GM12873 (cell line): Measurements from ENCODE around the gene RBBP5.

Experiments used
- TF ChIP-seq, protein P1 (sequence below): IDR thresholded peaks from 2 replicates; pipeline ENCODE4 v1.5.1; 2012; ENCODE audit warnings: low read depth, mild to moderate bottlenecking, moderate library complexity, low read length, control low read depth; ENCODE audit not compliant: insufficient read depth; ENCODE audit errors: missing control alignments

Gene RBBP5

DNA sequence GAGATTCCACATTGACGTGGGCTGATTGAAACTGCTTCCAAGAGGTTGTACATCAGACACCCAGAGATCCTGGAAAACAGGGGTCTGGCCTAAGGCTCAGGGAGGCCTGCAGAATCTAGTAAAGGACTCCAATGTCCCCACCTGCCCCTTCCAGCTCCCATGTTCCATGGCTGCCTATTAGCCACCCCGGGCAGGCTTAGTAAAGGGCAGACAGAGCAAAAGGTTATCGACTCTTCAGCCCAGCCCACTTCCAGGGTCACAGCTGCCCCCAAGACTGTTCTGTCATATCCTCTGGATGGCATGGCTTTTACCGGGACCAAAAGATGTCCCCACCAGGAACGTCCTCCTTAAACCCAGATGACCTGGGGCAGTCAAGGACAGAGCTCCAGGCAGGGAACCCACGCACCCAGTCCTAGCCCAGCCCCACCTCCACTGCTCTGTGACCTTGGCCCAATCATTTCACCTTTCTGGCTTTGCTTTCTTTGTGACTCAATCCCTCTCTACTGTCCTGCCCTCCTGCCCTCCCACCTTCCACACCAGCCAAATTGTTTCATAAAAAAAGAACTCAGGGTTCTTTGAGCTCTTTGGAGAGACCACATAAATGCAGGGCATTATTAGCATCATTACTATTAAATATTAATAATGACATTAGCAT, 83.5 kb downstream of the RBBP5 start:
- TF ChIP-seq, protein P1, sequence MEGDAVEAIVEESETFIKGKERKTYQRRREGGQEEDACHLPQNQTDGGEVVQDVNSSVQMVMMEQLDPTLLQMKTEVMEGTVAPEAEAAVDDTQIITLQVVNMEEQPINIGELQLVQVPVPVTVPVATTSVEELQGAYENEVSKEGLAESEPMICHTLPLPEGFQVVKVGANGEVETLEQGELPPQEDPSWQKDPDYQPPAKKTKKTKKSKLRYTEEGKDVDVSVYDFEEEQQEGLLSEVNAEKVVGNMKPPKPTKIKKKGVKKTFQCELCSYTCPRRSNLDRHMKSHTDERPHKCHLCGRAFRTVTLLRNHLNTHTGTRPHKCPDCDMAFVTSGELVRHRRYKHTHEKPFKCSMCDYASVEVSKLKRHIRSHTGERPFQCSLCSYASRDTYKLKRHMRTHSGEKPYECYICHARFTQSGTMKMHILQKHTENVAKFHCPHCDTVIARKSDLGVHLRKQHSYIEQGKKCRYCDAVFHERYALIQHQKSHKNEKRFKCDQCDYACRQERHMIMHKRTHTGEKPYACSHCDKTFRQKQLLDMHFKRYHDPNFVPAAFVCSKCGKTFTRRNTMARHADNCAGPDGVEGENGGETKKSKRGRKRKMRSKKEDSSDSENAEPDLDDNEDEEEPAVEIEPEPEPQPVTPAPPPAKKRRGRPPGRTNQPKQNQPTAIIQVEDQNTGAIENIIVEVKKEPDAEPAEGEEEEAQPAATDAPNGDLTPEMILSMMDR = no peak

DNA sequence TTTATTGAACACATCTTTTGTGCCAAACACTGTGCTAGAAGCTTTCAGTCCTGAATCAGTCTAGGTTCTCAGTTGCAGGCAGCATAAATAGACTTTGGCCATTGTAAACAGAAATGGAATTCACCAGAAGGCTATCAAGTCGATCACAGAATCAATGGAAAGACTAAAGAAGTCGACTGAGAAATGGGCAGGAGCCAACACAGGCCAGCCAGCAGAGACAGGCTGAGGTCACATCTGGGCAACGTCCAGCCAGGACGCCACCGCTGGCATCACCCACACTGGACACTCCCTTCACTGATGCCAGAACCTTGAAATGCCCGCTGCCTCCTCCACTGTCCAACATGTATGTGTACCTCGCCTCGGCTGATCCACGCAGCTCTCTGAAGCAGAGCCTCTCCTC, 84.2 kb downstream of the RBBP5 start:
- TF ChIP-seq, protein P1 = no peak
